RWPE2 (cell line): Measurements from ENCODE around the gene HCAR3.
"Not testable (repeated sequence)": the region's sequence is repeated elsewhere in the genome, so short reads cannot be mapped to it uniquely, and the experiment has no call there.

Source experiments
- ATAC-seq: fragments of 200-7000 bp; cut with Tn5 transposase; 3 replicates; pipeline ENCODE4 v1.9.1; 2021; ENCODE audit warnings: low read depth
- DNase-seq: peaks from one replicate; pipeline ENCODE4 v3.0.0-alpha.2; 2020; ENCODE audit warnings: low spot score
- H3K27ac ChIP-seq: fragments of 450-650 bp; 2 replicates; pipeline ENCODE4 v1.5.1; 2017; ENCODE audit warnings: mild to moderate bottlenecking; ENCODE audit not compliant: poor library complexity, severe bottlenecking
- H3K27me3 ChIP-seq: fragments of 250-450 bp; sonication (Bioruptor Pico); 2 replicates; pipeline ENCODE4 v1.5.1; 2021; ENCODE audit warnings: mild to moderate bottlenecking, moderate library complexity; ENCODE audit not compliant: insufficient read depth, poor library complexity, severe bottlenecking
- H3K36me3 ChIP-seq: fragments of 250-450 bp; sonication (Bioruptor Pico); 2 replicates; pipeline ENCODE4 v1.5.1; 2020; ENCODE audit warnings: low read depth, mild to moderate bottlenecking, moderate library complexity
- H3K4me1 ChIP-seq: fragments of 250-450 bp; sonication (Bioruptor Pico); 2 replicates; pipeline ENCODE4 v1.5.1; 2021; ENCODE audit warnings: mild to moderate bottlenecking, moderate library complexity; ENCODE audit not compliant: insufficient read depth, poor library complexity, severe bottlenecking
- H3K4me3 ChIP-seq: fragments of 250-450 bp; sonication (Bioruptor Pico); 2 replicates; pipeline ENCODE4 v1.5.1; 2021; ENCODE audit warnings: mild to moderate bottlenecking, moderate library complexity; ENCODE audit not compliant: severe bottlenecking
- H3K9me3 ChIP-seq: fragments of 250-450 bp; sonication (Bioruptor Pico); 2 replicates; pipeline ENCODE4 v1.5.1; 2021; ENCODE audit warnings: mild to moderate bottlenecking, moderate library complexity; ENCODE audit not compliant: severe bottlenecking
- TF ChIP-seq, protein P1 (sequence below): fragments of 450-650 bp; IDR thresholded peaks from one replicate; pipeline ENCODE4 v1.5.1; 2017; ENCODE audit warnings: mild to moderate bottlenecking, moderate library complexity; ENCODE audit not compliant: poor library complexity, severe bottlenecking

The HCAR3 gene

DNA sequence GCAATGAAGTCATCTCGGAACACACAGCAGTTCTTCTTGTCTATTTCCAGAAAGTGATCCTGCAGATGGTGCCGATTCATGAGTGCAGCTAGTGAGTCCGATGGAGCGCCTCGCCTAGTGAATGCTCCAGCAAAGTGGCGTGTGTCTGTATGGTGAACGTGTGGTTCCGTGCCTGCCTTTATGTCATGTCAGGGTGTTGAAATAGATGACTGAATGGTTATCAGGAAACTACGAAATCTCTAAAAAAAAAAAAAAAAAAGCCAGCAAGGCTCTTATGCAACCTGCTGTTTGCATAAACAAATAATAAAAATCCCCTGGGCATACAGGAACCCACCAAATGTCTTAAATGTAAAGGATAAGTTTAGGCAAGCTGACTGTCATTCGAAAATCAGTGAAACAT lies at the start of gene HCAR3:
Gene HCAR3 (minus strand): TSS at position 154 of the 400 bp plus-strand sequence. CDS start 74 bp downstream, at position 80.
- H3K9me3 ChIP-seq, H3K4me3 ChIP-seq, H3K36me3 ChIP-seq, H3K27me3 ChIP-seq, ATAC-seq, DNase-seq, H3K27ac ChIP-seq: not testable (repeated sequence)
- H3K4me1 ChIP-seq, result peaks cover 20% of the 10 kb centered on the region

DNA sequence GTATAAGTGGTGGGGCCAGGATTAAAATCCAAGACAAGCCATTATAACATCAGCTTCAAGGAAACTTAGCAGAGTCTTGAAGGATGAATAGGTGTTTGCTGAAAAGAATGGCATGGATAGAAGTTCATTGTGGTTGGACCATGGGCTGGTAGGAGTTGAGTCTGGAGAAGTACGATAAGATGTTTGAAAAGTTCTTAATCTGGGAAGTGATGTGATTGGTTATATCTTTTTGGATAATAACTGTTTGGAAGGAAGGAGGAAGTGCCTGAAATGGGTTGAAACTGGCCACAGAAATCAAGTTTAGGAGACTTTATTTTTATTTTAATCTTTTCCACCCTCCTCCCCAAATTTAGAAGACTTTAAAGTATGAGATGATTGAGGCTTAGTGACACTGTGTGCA lies 41.0 kb upstream of the HCAR3 start:
- ATAC-seq, result no peak
- no peaks in the 10 kb centered on the region for H3K9me3 ChIP-seq
- no peak overlapping the region for H3K4me3 ChIP-seq
- peaks cover 87% of the 10 kb centered on the region for H3K36me3 ChIP-seq
- peaks cover 8% of the 10 kb centered on the region for H3K4me1 ChIP-seq
- no peak for DNase-seq
- H3K27me3 ChIP-seq, result no peaks in the 10 kb centered on the region
- H3K27ac ChIP-seq, result no peak overlapping the region
- TF ChIP-seq, protein P1, sequence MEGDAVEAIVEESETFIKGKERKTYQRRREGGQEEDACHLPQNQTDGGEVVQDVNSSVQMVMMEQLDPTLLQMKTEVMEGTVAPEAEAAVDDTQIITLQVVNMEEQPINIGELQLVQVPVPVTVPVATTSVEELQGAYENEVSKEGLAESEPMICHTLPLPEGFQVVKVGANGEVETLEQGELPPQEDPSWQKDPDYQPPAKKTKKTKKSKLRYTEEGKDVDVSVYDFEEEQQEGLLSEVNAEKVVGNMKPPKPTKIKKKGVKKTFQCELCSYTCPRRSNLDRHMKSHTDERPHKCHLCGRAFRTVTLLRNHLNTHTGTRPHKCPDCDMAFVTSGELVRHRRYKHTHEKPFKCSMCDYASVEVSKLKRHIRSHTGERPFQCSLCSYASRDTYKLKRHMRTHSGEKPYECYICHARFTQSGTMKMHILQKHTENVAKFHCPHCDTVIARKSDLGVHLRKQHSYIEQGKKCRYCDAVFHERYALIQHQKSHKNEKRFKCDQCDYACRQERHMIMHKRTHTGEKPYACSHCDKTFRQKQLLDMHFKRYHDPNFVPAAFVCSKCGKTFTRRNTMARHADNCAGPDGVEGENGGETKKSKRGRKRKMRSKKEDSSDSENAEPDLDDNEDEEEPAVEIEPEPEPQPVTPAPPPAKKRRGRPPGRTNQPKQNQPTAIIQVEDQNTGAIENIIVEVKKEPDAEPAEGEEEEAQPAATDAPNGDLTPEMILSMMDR, result no peak

DNA sequence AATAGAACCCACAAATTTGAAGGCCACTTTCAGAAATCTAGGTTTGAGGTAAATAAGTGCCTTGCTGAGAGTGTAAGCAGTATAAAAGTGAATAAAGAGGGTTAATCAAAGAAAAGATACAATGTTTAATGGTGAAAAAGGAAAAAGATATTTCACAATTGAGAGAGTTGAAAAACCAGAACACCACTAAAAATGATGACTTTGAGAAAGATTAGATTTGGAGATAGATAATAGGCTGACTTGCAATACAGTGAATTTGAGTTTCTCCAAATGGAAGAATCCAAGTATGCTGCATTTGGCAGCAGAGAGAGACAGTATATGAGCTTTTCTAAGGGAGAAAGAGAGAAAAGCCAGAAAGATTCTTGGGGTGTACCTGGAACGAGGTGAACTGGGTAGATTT lies 38.2 kb upstream of the HCAR3 start:
- no peak overlapping the region for H3K4me3 ChIP-seq
- ATAC-seq (no peak), DNase-seq (no peak)
- H3K27me3 ChIP-seq, result no peaks in the 10 kb centered on the region
- H3K9me3 ChIP-seq, result no peaks in the 10 kb centered on the region
- TF ChIP-seq, protein P1, result no peak
- peaks cover 62% of the 10 kb centered on the region for H3K36me3 ChIP-seq
- H3K27ac ChIP-seq, result no peak overlapping the region
- peaks cover 14% of the 10 kb centered on the region for H3K4me1 ChIP-seq

DNA sequence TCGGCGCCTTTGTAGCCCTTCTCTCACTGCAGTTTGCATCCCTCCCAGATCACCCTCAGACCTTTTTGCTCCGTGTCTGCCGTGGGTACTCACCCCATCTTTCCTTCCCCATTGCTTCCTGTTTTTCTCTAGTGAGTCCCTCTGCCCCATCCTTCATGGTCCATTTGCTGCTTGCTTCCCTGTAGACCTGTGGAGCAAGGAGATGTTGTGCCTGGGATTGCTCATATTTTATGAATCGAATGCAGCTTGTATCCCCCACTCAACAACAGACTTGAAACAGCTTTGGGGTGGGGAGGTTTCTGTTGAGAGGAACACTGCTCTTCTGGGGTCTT lies 36.7 kb upstream of the HCAR3 start:
- no peaks in the 10 kb centered on the region for H3K9me3 ChIP-seq

DNA sequence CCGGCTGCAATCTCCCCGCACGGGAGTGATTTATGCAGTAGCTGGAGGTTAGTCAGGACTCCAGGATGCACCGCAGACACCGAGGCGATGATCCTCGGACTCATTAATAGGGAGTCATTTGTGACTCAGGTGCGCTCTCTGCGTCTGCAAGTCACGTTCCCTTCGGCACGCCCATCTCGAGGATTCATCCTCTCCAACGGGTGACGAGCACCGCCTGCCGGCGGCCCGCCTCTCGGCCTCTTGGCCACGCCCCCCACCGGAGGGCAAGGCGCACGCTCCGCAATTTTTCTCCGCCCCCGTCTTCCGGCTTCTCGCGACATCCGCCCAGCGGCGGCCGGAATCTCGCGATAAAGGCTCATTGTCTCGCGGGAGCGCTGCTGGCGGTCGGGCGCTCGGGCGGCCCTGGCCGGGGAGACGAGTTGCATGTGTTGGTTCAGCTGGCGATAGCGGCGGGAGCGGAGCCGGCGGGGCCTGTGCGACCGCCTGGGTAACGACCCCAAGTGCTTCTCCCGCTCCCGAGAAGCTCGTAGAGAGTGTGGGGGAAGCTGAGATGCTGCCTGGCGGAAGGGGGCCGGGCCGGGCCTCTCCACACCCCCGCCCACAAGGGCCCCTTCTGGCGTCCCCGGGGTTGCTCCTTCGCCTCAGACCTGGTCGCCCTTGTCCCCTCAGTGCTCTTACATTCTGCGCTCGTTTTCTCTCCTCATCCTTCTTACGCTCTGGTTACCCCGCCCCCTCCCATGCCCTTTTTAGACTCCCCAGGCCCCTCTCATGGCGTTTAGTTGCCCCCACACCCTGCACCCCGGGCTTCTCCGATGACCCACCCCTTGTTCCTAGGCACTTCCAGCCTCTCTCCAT lies 36.1 kb upstream of the HCAR3 start, which contains the start of gene DENR:
Gene DENR (plus strand): TSS at position 361 of the 855 bp plus-strand sequence. CDS start 878 bp downstream, outside the sequence.
- Histone ChIP-seq H3K27me3 (no peaks in the 10 kb centered on the region), H3K4me1 (peaks cover 14% of the 10 kb centered on the region), H3K27ac (peak within 1 kb of the TSS; percentile 65), H3K4me3 (peak within 1 kb of the TSS; percentile 72), H3K9me3 (no peaks in the 10 kb centered on the region), H3K36me3 (peaks cover 41% of the 10 kb centered on the region)
- peak; percentile 97 for ATAC-seq
- peak; percentile 99 for DNase-seq
- TF ChIP-seq, protein P1, result peak; percentile 98

More for the DNA sequence above, 36.7 kb upstream of the HCAR3 start:
- H3K36me3 ChIP-seq, result peaks cover 47% of the 10 kb centered on the region
- no peaks in the 10 kb centered on the region for H3K27me3 ChIP-seq
- TF ChIP-seq, protein P1, result no peak
- DNase-seq, result no peak
- no peak for ATAC-seq
- H3K27ac ChIP-seq, result peak overlapping the region; percentile 65
- H3K4me3 ChIP-seq, result peak overlapping the region; percentile 72
- H3K4me1 ChIP-seq, result peaks cover 14% of the 10 kb centered on the region

DNA sequence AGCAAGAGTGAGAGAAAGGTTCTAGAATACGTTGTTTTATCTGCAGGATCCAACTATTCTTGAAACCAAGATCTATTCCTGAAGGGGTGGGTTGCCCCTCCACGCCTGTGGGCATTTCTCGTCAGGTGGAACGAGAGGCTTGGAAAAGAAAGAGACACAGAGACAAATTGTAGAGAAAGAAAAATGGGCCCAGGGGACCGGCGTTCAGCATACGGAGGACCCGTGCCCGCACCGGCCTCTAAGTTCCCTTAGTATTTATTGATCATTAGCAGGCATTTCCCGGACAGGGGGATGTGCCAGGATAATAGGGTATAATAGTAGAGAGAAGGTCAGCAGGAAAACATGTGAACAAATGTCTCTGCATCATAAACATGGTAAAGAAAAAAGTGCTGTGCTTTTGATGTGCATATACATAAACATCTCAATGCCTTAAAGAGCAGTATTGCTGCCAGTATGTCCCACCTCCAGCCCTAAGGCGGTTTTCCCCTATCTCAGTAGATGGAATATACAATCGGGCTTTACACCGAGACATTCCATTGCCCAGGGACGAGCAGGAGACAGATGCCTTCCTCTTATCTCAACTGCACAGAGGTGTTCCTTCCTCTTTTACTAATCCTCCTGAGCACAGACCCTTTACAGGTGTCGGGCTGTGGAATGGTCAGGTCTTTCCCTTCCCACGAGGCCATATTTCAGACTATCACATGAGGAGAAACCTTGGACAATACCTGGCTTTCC lies 34.3 kb upstream of the HCAR3 start:
- Histone ChIP-seq H3K4me1 (peaks cover 14% of the 10 kb centered on the region), H3K27ac (peak overlapping the region; percentile 65), H3K36me3 (peaks cover 24% of the 10 kb centered on the region)
- not testable (repeated sequence) for ATAC-seq, H3K4me3 ChIP-seq, DNase-seq, H3K27me3 ChIP-seq, H3K9me3 ChIP-seq
